NCI-H1092 (cell line): ENCODE data around the gene TBCB.

Source experiments
- DNase-seq: peaks from one replicate; lab custom pipeline; 2025; lab: John Stamatoyannopoulos, UW

TBCB gene

GRCh38 chr19:36136964-36137686 lies 21.9 kb downstream of the TBCB start:
- peak; percentile 22 for DNase-seq

DNA sequence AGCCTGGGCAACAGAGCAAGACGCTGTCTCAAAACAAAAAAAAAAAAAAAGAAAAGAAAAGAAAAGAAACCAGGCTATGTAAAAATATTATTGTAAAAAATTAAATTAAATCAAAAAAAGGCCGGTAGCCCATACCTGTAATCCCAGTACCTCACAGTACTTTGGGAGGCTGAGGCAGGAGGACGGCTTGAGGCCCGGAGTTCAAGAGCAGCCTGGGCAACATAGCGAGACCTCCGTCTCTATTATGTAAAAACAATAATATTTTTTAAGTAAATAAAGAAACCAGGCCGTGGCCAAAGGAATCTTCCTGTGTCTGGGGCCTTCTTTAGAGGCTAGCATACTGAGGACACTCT lies 23.8 kb downstream of the TBCB start:
- DNase-seq = no peak

DNA sequence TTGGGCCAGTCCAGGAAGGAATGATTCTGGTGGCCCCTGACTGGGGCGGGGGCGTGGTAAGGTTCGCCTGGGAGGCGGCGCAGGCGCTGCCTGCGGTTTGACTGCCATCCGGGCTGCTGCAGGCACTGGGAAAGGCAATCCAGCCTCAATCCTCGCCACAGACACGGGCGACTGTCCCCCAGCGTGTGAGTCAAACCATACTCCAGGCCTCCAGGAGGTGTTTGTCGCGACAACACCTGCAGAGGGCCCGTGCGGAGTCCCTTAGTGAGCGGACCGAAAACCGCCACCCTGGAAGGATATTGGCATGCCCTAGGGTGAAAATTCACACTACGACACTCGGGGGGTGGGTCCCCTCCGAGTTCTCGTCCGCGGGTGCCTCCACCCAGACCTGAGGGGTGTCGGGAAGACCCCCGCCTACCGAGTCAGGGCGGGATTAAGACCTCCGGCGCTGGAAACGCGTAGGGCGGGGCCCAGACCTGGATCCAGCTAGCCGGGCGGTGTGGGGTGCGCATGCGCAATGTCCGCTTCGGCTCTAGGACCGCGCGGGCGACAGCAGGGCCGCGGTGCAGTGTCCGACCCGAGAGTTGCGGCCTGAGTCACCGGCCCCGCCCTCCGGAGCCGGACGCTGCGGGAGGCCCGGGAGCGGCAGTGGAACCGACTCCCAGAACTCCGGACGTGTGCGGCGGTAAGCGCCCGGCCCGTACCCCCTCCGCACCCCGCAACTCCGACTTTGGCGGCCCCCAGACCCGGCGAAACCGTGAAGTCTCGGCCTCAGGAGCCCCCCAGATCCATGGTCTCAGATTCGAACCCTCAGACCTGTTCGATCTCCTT lies 24.4 kb downstream of the TBCB start, which contains the start of gene CAPNS1:
Gene CAPNS1, plus strand, starts transcription at position 594 of the 831 bp plus-strand sequence. CDS start 946 bp downstream, outside the sequence.
- peak; percentile 91 for DNase-seq

DNA sequence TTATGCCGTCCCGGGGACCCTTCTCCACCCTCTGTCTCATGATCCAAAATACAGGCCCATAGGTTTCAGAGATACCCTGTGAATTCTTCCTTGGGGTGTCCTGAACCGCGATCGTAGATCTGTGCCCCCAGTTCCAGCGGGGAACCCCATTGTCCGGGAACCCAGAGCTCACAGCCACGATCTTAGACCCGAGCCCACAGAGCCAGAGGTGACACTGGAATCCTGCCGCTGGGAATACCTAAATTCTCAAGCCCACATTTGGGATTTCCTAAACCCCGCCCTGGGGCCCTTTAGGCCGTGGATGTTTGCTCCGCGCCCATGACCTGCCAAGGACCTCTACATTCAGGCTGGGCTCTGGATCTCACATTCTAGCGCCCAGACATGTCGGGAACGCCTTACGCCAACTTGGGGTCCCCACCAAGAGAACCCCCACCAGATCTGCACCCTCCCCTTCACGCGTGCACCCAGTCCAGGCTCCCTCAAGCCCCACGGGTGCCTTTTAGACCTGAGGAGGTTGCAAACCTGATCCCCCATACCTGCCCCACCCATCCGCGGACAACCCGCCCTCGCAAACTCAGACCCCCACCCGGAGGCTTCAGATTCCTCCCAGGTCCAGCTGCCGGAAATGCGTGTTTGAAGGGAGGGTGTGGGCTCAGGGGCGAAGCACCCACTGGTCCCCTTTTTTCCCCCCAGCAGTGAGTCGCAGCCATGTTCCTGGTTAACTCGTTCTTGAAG lies 25.2 kb downstream of the TBCB start:
- DNase-seq = peak; percentile 24

- DNase-seq = peak; percentile 63
These were observed 26.0 kb downstream of the TBCB start for GRCh38 chr19:36141039-36141927.

GRCh38 chr19:36142046-36142445 lies 26.8 kb downstream of the TBCB start:
- no peak for DNase-seq

- no peak for DNase-seq
These were observed 27.2 kb downstream of the TBCB start for GRCh38 chr19:36142496-36142895.

- no peak for DNase-seq
These were observed 29.4 kb downstream of the TBCB start for GRCh38 chr19:36144624-36145023.

- no peak for DNase-seq
These were observed 34.6 kb downstream of the TBCB start for GRCh38 chr19:36149673-36150406.

DNA sequence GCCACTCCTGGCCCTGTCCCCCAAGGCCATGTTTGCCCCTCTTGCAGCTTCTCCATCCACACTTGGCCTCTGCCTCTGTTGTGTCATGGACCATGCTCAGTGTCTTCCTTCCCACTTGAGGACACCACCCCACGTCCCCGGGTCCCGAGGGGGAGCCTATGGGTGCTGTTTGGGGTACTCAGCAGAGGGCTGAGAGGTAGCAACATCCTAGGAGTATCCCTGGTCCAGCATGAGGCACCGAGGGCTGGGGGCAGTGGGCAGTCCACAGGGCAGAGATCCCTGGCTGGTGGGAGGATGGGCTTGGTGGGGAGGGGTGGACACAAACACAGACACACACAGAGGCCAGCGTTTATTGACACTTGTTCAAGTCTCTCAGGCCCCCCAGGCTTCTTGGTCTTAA lies 35.3 kb downstream of the TBCB start:
- no peak for DNase-seq

GRCh38 chr19:36151144-36152018 lies 36.1 kb downstream of the TBCB start:
- DNase-seq = no peak

DNA sequence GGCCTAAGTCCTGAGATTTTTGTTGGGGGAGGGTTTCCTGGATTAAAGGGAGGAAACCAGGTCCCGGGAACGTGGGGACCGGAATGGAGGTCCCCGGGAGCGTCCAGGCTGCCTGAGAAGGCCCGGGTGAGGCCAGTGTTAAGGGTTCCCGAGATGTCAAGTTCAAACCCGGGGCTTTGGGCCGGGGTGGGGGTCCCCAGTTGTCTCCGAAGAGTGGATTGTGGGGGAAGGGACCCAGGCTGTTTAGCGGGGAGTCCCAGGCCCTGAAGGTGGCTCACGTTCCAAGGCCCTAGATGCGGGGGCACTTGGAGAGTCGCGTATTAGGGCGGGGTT lies 36.7 kb downstream of the TBCB start:
- no peak for DNase-seq

- DNase-seq = no peak
These were observed 37.3 kb downstream of the TBCB start, which contains the start of gene COX7A1 for GRCh38 chr19:36152352-36153091. Gene COX7A1 (minus strand): TSS chr19:36152447. CDS start chr19:36152407, 40 bp downstream.

- DNase-seq = no peak
These were observed 37.9 kb downstream of the TBCB start for GRCh38 chr19:36153126-36153525.

- no peak for DNase-seq
These were observed 45.7 kb downstream of the TBCB start for GRCh38 chr19:36160821-36161596.

GRCh38 chr19:36163813-36164212 lies 48.5 kb downstream of the TBCB start:
- DNase-seq = no peak

- DNase-seq = peak; percentile 44
These were observed 54.0 kb downstream of the TBCB start for GRCh38 chr19:36169084-36169760.

DNA sequence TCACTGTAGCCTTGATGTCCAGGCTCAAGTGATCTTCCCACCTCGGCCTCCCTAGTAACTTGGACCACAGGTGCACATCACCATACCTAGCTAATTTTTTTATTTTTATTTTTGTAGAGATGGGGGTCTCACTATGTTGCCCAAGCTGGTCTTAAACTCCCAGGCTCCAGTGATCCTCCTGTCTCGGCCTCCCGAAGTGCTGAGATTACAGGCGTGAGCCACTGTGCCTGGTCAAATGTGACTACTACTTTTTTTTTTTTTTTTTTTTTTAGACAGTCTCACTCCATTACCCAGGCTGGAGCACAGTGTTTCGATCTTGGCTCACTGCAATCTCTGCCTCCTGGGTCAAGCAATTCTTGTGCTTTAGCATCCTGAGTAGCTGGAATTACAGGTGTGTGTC lies 57.6 kb downstream of the TBCB start:
- DNase-seq = no peak
